Fibroblast of upper back skin (primary cell): ENCODE data around the gene MX2.
"Not testable (repeated sequence)": the region's sequence is repeated elsewhere in the genome, so short reads cannot be mapped to it uniquely, and the experiment has no call there.

Experiments used
- DNase-seq: peaks from one replicate; pipeline ENCODE4 v3.0.0-alpha.2; 2013

MX2 gene

GRCh38 chr21:41361786-41362604 is at the start of gene MX2:
Gene MX2 (plus strand): TSS chr21:41362027. CDS start chr21:41376907, 14,880 bp downstream.
- peak; percentile 93 for DNase-seq

- DNase-seq: not testable (repeated sequence)
These were observed 48.3 kb upstream of the MX2 start for GRCh38 chr21:41313285-41314164.

GRCh38 chr21:41315726-41316125 is 46.1 kb upstream of the MX2 start:
- DNase-seq: no peak

GRCh38 chr21:41316200-41317062 is 45.4 kb upstream of the MX2 start, which contains the start of gene FAM3B:
Gene FAM3B (plus strand): TSS chr21:41316801. CDS start chr21:41316880, 79 bp downstream.
- no peak for DNase-seq

- no peak for DNase-seq
These were observed 44.8 kb upstream of the MX2 start for GRCh38 chr21:41317063-41317392.

- no peak for DNase-seq
These were observed 44.4 kb upstream of the MX2 start for GRCh38 chr21:41317458-41317857.

- DNase-seq: no peak
These were observed 43.6 kb upstream of the MX2 start for GRCh38 chr21:41318218-41318617.

- peak; percentile 3 for DNase-seq
These were observed 42.6 kb upstream of the MX2 start for GRCh38 chr21:41319273-41319672.

GRCh38 chr21:41321211-41321907 is 40.5 kb upstream of the MX2 start:
- no peak for DNase-seq

GRCh38 chr21:41321908-41322495 is 39.8 kb upstream of the MX2 start:
- no peak for DNase-seq

- no peak for DNase-seq
These were observed 39.1 kb upstream of the MX2 start for GRCh38 chr21:41322496-41323382.

- DNase-seq: no peak
These were observed 36.5 kb upstream of the MX2 start for GRCh38 chr21:41325138-41325912.

- DNase-seq: no peak
These were observed 35.3 kb upstream of the MX2 start for GRCh38 chr21:41326414-41327080.

GRCh38 chr21:41327753-41328152 is 34.1 kb upstream of the MX2 start:
- DNase-seq: no peak

- peak; percentile 23 for DNase-seq
These were observed 32.9 kb upstream of the MX2 start for GRCh38 chr21:41328660-41329607.

GRCh38 chr21:41333752-41334151 is 28.1 kb upstream of the MX2 start:
- DNase-seq: no peak

- no peak for DNase-seq
These were observed 24.3 kb upstream of the MX2 start for GRCh38 chr21:41337515-41337914.

GRCh38 chr21:41338455-41338854 is 23.4 kb upstream of the MX2 start:
- no peak for DNase-seq
